HG03039 (cell line): ENCODE measurements around the gene WDFY4.

Experiments
- ATAC-seq: cut with Tn5 transposase; IDR thresholded peaks from one replicate; pipeline ENCODE4 v1.9.1; 2021; ENCODE audit warnings: mild to moderate bottlenecking, moderate library complexity; ENCODE audit not compliant: unreplicated experiment

Gene WDFY4

GRCh38 chr10:48655411-48656240, 29.0 kb upstream of the WDFY4 start:
- no peak for ATAC-seq

GRCh38 chr10:48656241-48656913, 28.3 kb upstream of the WDFY4 start:
- ATAC-seq: peak; percentile 83

GRCh38 chr10:48656914-48657305, 27.8 kb upstream of the WDFY4 start:
- no peak for ATAC-seq

- ATAC-seq: no peak
Measured at GRCh38 chr10:48657416-48657815, 27.3 kb upstream of the WDFY4 start.

- ATAC-seq: no peak
Measured at GRCh38 chr10:48658243-48658974, 26.3 kb upstream of the WDFY4 start.

GRCh38 chr10:48658975-48659269, 25.8 kb upstream of the WDFY4 start:
- ATAC-seq: no peak

GRCh38 chr10:48659790-48660189, 24.9 kb upstream of the WDFY4 start:
- ATAC-seq: no peak

- ATAC-seq: no peak
Measured at GRCh38 chr10:48661441-48661840, 23.2 kb upstream of the WDFY4 start.

- peak; percentile 39 for ATAC-seq
Measured at GRCh38 chr10:48667960-48668590, 16.6 kb upstream of the WDFY4 start.

GRCh38 chr10:48670978-48671913, 13.4 kb upstream of the WDFY4 start:
- ATAC-seq: peak; percentile 61

GRCh38 chr10:48671914-48672595, 12.6 kb upstream of the WDFY4 start:
- peak; percentile 41 for ATAC-seq

GRCh38 chr10:48672596-48673265, 11.9 kb upstream of the WDFY4 start:
- ATAC-seq: no peak

GRCh38 chr10:48677625-48678024, 7.0 kb upstream of the WDFY4 start:
- ATAC-seq: no peak

GRCh38 chr10:48678041-48678440, 6.6 kb upstream of the WDFY4 start:
- ATAC-seq: no peak

GRCh38 chr10:48681740-48682139, 2.9 kb upstream of the WDFY4 start:
- ATAC-seq: peak; percentile 29

GRCh38 chr10:48682265-48682664, 2.4 kb upstream of the WDFY4 start:
- ATAC-seq: no peak

- ATAC-seq: no peak
Measured at GRCh38 chr10:48683424-48683823, 1.2 kb upstream of the WDFY4 start.

- no peak for ATAC-seq
Measured at GRCh38 chr10:48683868-48684267, 805 bp upstream of the WDFY4 start.

- ATAC-seq: peak; percentile 6
Measured at GRCh38 chr10:48684463-48684791, 246 bp upstream of the WDFY4 start.
